OCI-LY7 (cell line): ENCODE data around the gene OGDH.

Experiments
- EZH2phosphoT487 ChIP-seq: fragments of 200-600 bp; sonication (generic); IDR thresholded peaks from 2 replicates; pipeline ENCODE4 v1.6.1; 2018; ENCODE audit warnings: low read depth, borderline replicate concordance, mild to moderate bottlenecking, mixed run types, antibody characterized with exemption, low read length, moderate library complexity, mixed read lengths
- TF ChIP-seq, protein P1 (sequence below): fragments of 200-600 bp; sonication (generic); conservative IDR thresholded peaks from 2 replicates; pipeline ENCODE4 v1.5.1; 2014; ENCODE audit warnings: mild to moderate bottlenecking, antibody characterized with exemption, low read length, moderate library complexity, mixed read lengths

- TF ChIP-seq, protein P1, sequence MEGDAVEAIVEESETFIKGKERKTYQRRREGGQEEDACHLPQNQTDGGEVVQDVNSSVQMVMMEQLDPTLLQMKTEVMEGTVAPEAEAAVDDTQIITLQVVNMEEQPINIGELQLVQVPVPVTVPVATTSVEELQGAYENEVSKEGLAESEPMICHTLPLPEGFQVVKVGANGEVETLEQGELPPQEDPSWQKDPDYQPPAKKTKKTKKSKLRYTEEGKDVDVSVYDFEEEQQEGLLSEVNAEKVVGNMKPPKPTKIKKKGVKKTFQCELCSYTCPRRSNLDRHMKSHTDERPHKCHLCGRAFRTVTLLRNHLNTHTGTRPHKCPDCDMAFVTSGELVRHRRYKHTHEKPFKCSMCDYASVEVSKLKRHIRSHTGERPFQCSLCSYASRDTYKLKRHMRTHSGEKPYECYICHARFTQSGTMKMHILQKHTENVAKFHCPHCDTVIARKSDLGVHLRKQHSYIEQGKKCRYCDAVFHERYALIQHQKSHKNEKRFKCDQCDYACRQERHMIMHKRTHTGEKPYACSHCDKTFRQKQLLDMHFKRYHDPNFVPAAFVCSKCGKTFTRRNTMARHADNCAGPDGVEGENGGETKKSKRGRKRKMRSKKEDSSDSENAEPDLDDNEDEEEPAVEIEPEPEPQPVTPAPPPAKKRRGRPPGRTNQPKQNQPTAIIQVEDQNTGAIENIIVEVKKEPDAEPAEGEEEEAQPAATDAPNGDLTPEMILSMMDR, result no peak
- TF ChIP-seq EZH2phosphoT487, result no peak
Measured at GRCh38 chr7:44603193-44603592, 3.2 kb upstream of the OGDH start.
